ENCODE results near the gene TAPT1. TPM values are rescaled to one million over a fixed set of nuclear protein-coding genes. Genes with fewer than 3 reads are reported as not detected.

Gene TAPT1
- total RNA-seq, 1 experiment from 2014 or later, result 11.1 TPM

DNA sequence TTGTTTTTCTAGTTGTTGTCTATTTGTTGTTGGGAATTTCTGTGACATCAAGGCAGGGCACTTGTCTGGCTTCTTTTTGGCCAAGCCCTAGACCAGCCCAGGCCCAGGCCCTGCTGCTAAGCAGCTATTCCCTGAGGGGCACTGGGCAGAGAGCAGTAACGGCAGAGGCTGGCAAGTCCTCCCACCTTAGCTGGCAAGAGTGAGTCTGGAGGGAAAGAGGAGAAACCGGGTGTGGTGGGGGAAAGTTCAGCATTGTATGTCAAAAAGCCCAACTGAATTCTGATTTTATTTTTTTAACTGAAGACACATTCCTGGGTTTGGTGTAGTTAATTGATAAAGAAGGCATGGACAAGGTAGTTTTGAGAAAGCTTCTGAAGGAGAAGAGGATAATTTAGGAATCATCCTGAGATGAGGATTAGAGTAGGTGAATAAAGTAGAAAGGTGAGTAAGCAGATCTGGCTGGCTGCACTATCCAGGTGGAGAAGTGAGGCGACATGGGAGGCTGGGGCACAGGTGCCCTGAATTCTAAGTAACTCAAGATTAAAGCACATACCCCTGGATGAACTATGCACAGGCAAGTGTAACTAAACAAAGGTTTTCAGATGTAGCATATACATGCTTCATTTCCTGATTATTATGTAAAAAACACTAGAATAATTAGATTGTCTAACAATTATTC, 57.4 kb downstream of the TAPT1 start:
- H2BK20ac ChIP-seq (ENCODE audit: low read depth, low read length, poor library complexity, severe bottlenecking), result no peak overlapping the region
- H2AFZ ChIP-seq (ENCODE audit: low read length), result no peak overlapping the region
- H3K79me2 ChIP-seq (ENCODE audit: insufficient read depth, low read length), result no peaks in the 10 kb centered on the region
- H3K27ac ChIP-seq (ENCODE audit: insufficient read length, low read depth, low read length), result no peak overlapping the region
- H3K9ac ChIP-seq (ENCODE audit: extremely low read depth, insufficient read length, low read length), result no peak overlapping the region
- Mint-ChIP-seq H3K9me3 (no peaks in the 10 kb centered on the region), H3K4me1 (peaks cover 15 to 17% of the 10 kb centered on the region in 2 experiments), H3K36me3 (ENCODE audit: insufficient read depth in 1 of 3, low read depth in 3 of 3) (peaks cover 11 to 34% (median 31%) of the 10 kb centered on the region in 3 experiments), H3K27ac (peak overlapping the region; percentile 2 to 58 (median 9); a peak in 5 of 7 replicates), H3K27me3 (ENCODE audit: low read depth) (no peaks in the 10 kb centered on the region), H3K4me3 (no peak overlapping the region)
- no peaks in the 10 kb centered on the region for H3K27me3 ChIP-seq (ENCODE audit: insufficient read depth, low read length)
- H3K4ac ChIP-seq (ENCODE audit: low read depth, low read length), result no peak overlapping the region; the same call in 1 of the 2 replicates
- peaks cover 5% of the 10 kb centered on the region; the same call in 1 of the 2 replicates for H3K4me1 ChIP-seq (ENCODE audit: insufficient read depth, low read length)
- H3T11ph ChIP-seq (ENCODE audit: low read length), result no peak overlapping the region
- H3K23me2 ChIP-seq (ENCODE audit: insufficient read length, low read depth, low read length, poor library complexity, severe bottlenecking), result no peaks in the 10 kb centered on the region
- H2BK15ac ChIP-seq (ENCODE audit: low read depth, low read length), result no peak overlapping the region
- no peak overlapping the region for H4K91ac ChIP-seq (ENCODE audit: insufficient read length, low read depth, low read length)
- H3K4me2 ChIP-seq (ENCODE audit: insufficient read depth, insufficient read length, low read length), result no peak overlapping the region
- no peaks in the 10 kb centered on the region for H3K9me3 ChIP-seq (ENCODE audit: control insufficient read depth, low read depth, low read length)
- H4K8ac ChIP-seq (replicated peaks; ENCODE audit: insufficient read length, low read depth, low read length), result no peak overlapping the region
- H4K20me1 ChIP-seq (ENCODE audit: control insufficient read depth, insufficient read depth, insufficient read length), result no peaks in the 10 kb centered on the region
- no peak overlapping the region for H2AK5ac ChIP-seq (ENCODE audit: insufficient read length, low read length)
- no peak overlapping the region for H4K5ac ChIP-seq (ENCODE audit: insufficient read length, low read depth, low read length)
- H3K14ac ChIP-seq (ENCODE audit: insufficient read depth, low read length), result no peak overlapping the region
- TF ChIP-seq, protein P1, sequence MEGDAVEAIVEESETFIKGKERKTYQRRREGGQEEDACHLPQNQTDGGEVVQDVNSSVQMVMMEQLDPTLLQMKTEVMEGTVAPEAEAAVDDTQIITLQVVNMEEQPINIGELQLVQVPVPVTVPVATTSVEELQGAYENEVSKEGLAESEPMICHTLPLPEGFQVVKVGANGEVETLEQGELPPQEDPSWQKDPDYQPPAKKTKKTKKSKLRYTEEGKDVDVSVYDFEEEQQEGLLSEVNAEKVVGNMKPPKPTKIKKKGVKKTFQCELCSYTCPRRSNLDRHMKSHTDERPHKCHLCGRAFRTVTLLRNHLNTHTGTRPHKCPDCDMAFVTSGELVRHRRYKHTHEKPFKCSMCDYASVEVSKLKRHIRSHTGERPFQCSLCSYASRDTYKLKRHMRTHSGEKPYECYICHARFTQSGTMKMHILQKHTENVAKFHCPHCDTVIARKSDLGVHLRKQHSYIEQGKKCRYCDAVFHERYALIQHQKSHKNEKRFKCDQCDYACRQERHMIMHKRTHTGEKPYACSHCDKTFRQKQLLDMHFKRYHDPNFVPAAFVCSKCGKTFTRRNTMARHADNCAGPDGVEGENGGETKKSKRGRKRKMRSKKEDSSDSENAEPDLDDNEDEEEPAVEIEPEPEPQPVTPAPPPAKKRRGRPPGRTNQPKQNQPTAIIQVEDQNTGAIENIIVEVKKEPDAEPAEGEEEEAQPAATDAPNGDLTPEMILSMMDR (conservative IDR thresholded peaks at IDR 0.05), result no peak
- no peak overlapping the region for H3K23ac ChIP-seq (ENCODE audit: insufficient read length, low read depth, low read length)
- H2BK120ac ChIP-seq (ENCODE audit: low read depth, low read length, poor library complexity, severe bottlenecking), result no peak overlapping the region
- no peak for DNase-seq
- no peak overlapping the region for H3K18ac ChIP-seq (ENCODE audit: insufficient read length, low read depth, low read length)
- H2BK5ac ChIP-seq (ENCODE audit: insufficient read length, low read length), result no peak overlapping the region
- H3K56ac ChIP-seq (ENCODE audit: insufficient read length, low read depth, low read length), result no peak overlapping the region
- WGBS (ENCODE audit: extremely low coverage, insufficient read length, low lambda C conversion rate), result no CpG with 5 or more reads among the region's 3 CpGs
- no peak overlapping the region for H2BK12ac ChIP-seq (ENCODE audit: insufficient read length, low read depth, low read length)
- H3K79me1 ChIP-seq (ENCODE audit: insufficient read depth, low read depth, low read length, poor library complexity, severe bottlenecking), result no peaks in the 10 kb centered on the region
